ENCODE data around the gene SMG6. TPM values are rescaled to one million over a fixed set of nuclear protein-coding genes. Genes with fewer than 3 reads are reported as not detected.

The SMG6 gene
- total and polyA plus RNA-seq, 2 of the 13 experiments (the other 11 are each of a cell fraction or from before 2014, with no cell fraction given), result 4.6 to 14.6 TPM

GRCh38 chr17:2157675-2158395 is 145.8 kb downstream of the SMG6 start (continued):
- 0 out of 2 replicates have a peak, but pooled peaks have one; percentile 11 for TF ChIP-seq HOMEZ (CRISPR knock-in tag; IDR thresholded peaks at IDR 0.05; ENCODE audit: low read depth)
- no peak for TF ChIP-seq ETV6 (CRISPR knock-in tag; conservative IDR thresholded peaks at IDR 0.05)
- no peak for TF ChIP-seq SRSF4 (IDR thresholded peaks at IDR 0.05; ENCODE audit: low read depth, low read length, poor library complexity, severe bottlenecking)
- no peak for TF ChIP-seq ZNF646 (CRISPR knock-in tag; IDR thresholded peaks at IDR 0.05)
- TF ChIP-seq SIX1 (CRISPR knock-in tag; IDR thresholded peaks at IDR 0.05; ENCODE audit: borderline replicate concordance), result peak; percentile 38; the same call in 1 of the 2 replicates
- peak; percentile 75; the same call in 1 of the 2 replicates for TF ChIP-seq ZNF331 (CRISPR knock-in tag; IDR thresholded peaks at IDR 0.05)
- peak; percentile 41; the same call in 1 of the 2 replicates for TF ChIP-seq FOSL2 (CRISPR knock-in tag; IDR thresholded peaks at IDR 0.05)
- no peak for TF ChIP-seq ZNF639 (CRISPR knock-in tag; conservative IDR thresholded peaks at IDR 0.05)
- no peak for TF ChIP-seq ZNF652 (CRISPR knock-in tag; IDR thresholded peaks at IDR 0.05; ENCODE audit: borderline replicate concordance, low read depth)
- TF ChIP-seq ZNF274 (CRISPR knock-in tag; IDR thresholded peaks at IDR 0.05), result no peak
- TF ChIP-seq RBFOX2 (IDR thresholded peaks at IDR 0.05; ENCODE audit: low read depth, low read length), result no peak
- TF ChIP-seq ZBTB14 (CRISPR knock-in tag; IDR thresholded peaks at IDR 0.05), result no peak
- TF ChIP-seq NR1H2 (CRISPR knock-in tag; IDR thresholded peaks at IDR 0.05; ENCODE audit: borderline replicate concordance, low read depth), result no peak
- TF ChIP-seq MAX (IDR thresholded peaks at IDR 0.05), result peak; percentile 36; the same call in 1 of the 2 replicates
- TF ChIP-seq MIER3 (CRISPR knock-in tag; IDR thresholded peaks at IDR 0.05; ENCODE audit: borderline replicate concordance), result peak; percentile 30; the same call in 1 of the 2 replicates
- TF ChIP-seq SMAD9 (CRISPR knock-in tag; IDR thresholded peaks at IDR 0.05), result no peak
- no peak for TF ChIP-seq SAFB2 (CRISPR knock-in tag; IDR thresholded peaks at IDR 0.05; ENCODE audit: borderline replicate concordance, low read depth)
- TF ChIP-seq KDM5A (IDR thresholded peaks at IDR 0.05; ENCODE audit: borderline replicate concordance, low read length), result no peak; the same call in 1 of the 2 replicates

Data from HepG2 (cell line).